Right cardiac atrium (tissue), 5 donors: ENCODE measurements around the gene PNISR. TPM values are rescaled to one million over a fixed set of nuclear protein-coding genes. Genes with fewer than 3 reads are reported as not detected.

Experiments used
- ATAC-seq, 2 donors: fragments of 200-7000 bp; cut with Tn5 transposase; one replicate each; pipeline versions ENCODE4 v1.8.0 to v1.9.1; 2020; ENCODE audit warnings: moderate library complexity in 2 of 2, mild to moderate bottlenecking in 1 of 2
- DNase-seq, 3 donors: peaks; one replicate each; pipeline ENCODE4 v3.0.0-alpha.2; 2020
- H3K27ac ChIP-seq: one replicate; pipeline ENCODE4 v1.5.1; 2013; ENCODE audit warnings: mild to moderate bottlenecking, low read length, control low read depth, moderate library complexity
- H3K27me3 ChIP-seq: one replicate; pipeline ENCODE4 v1.6.1; 2013; ENCODE audit not compliant: control insufficient read depth, insufficient read depth
- H3K4me1 ChIP-seq: one replicate; pipeline ENCODE4 v1.6.1; 2013; ENCODE audit warnings: low read length; ENCODE audit not compliant: control insufficient read depth, insufficient read depth
- H3K4me3 ChIP-seq: one replicate; pipeline ENCODE4 v1.5.1; 2013; ENCODE audit warnings: low read length, control low read depth
- H3K9me3 ChIP-seq: one replicate; pipeline ENCODE4 v1.6.1; 2013; ENCODE audit warnings: low read length; ENCODE audit not compliant: control insufficient read depth
- WGBS: extraction: QIAGEN DNeasy Blood & Tissue Kit; methylation state at CpG from one replicate; pipeline ENCODE4 v1.1.7; 2013; 5-methylcytosine and 5-hydroxymethylcytosine counted together
- intact Hi-C, 4 donors: fragments of 100-400 bp; cut with DNase I; formaldehyde crosslinking; loops; one replicate each; pipeline versions ENCODE4 v1.11.0 to v1.14.0; 2022 to 2023
- polyA plus RNA-seq: library from polyadenylated mRNA; stranded (reverse); fragments of 200-250 nt; gene quantifications from one replicate; pipeline ENCODE4 v1.2.3, GENCODE V29; 2013
- total RNA-seq, 4 donors: library from RNA; stranded (reverse); fragmentation: NEBNext Ultra II Directional; extraction: Animal tissue kit (Norgen Biotek cat#: 25700); gene quantifications; one replicate each; pipeline ENCODE4 v1.2.1, GENCODE V29; 2021
- donor health status: healthy with polysubstance abuse.
- donor health status: DM: no; HTN: yes; CAD: no.
- donor health status: DM: no; HTN: no; CAD: no.
- donor health status: DM: no; HTN: yes; CAD: no; lungs with severe emphysema.
- donor health status: DM: yes; HTN: yes; CAD: no.

The PNISR gene
- total and polyA plus RNA-seq, 5 donors, result 53.9 to 79.2 (median 66.6) TPM

- Histone ChIP-seq H3K4me1 (no peaks in the 10 kb centered on the region), H3K27me3 (peaks cover 4% of the 10 kb centered on the region), H3K4me3 (no peak overlapping the region), H3K27ac (no peak overlapping the region), H3K9me3 (no peaks in the 10 kb centered on the region)
- ATAC-seq, result no peak
- 65% methylated on average over 1 of the region's 1 CpG for WGBS
- intact Hi-C loops, result no loop called here
- DNase-seq, result no peak
Observed at GRCh38 chr6:99359800-99360199, 65.3 kb downstream of the PNISR start.

GRCh38 chr6:99356641-99357040 is 68.5 kb downstream of the PNISR start:
- Histone ChIP-seq H3K9me3 (no peaks in the 10 kb centered on the region), H3K27me3 (peaks cover 4% of the 10 kb centered on the region), H3K4me1 (no peaks in the 10 kb centered on the region), H3K27ac (no peak overlapping the region), H3K4me3 (no peak overlapping the region)
- ATAC-seq (no peak), DNase-seq (no peak)
- intact Hi-C loops, result no loop called here
- 72% methylated on average over 1 of the region's 1 CpG for WGBS

GRCh38 chr6:99354983-99355382 is 70.1 kb downstream of the PNISR start:
- Histone ChIP-seq H3K4me3 (no peak overlapping the region), H3K4me1 (no peaks in the 10 kb centered on the region), H3K27me3 (no peaks in the 10 kb centered on the region), H3K9me3 (no peaks in the 10 kb centered on the region), H3K27ac (no peak overlapping the region)
- intact Hi-C loops, result no loop called here
- DNase-seq (no peak), ATAC-seq (no peak)
- 71% methylated on average over 4 of the region's 4 CpGs for WGBS

- Histone ChIP-seq H3K27me3 (no peaks in the 10 kb centered on the region), H3K4me1 (no peaks in the 10 kb centered on the region), H3K4me3 (no peak overlapping the region), H3K9me3 (no peaks in the 10 kb centered on the region), H3K27ac (no peak overlapping the region)
- 67% methylated on average over 9 of the region's 9 CpGs for WGBS
- intact Hi-C loops, result no loop called here
- ATAC-seq (no peak), DNase-seq (no peak)
Observed at GRCh38 chr6:99353126-99353525, 72.0 kb downstream of the PNISR start.

- Histone ChIP-seq H3K9me3 (no peaks in the 10 kb centered on the region), H3K27ac (no peak overlapping the region), H3K27me3 (peaks cover 2% of the 10 kb centered on the region), H3K4me1 (no peaks in the 10 kb centered on the region), H3K4me3 (no peak overlapping the region)
- WGBS, result 40% methylated on average over 10 of the region's 10 CpGs
- DNase-seq (no peak), ATAC-seq (no peak)
- intact Hi-C loops, result no loop called here
Observed at GRCh38 chr6:99350573-99350972, 74.5 kb downstream of the PNISR start.

GRCh38 chr6:99349171-99350141 is 75.7 kb downstream of the PNISR start, which contains the start of gene FAXC:
FAXC (minus strand) TSS chr6:99349674; CDS start chr6:99349372, 302 bp downstream.
- peaks cover 2% of the 10 kb centered on the region for H3K27me3 ChIP-seq
- DNase-seq, result peak; percentile 17 to 46 (median 39)
- H3K27ac ChIP-seq, result no peak within 1 kb of the TSS
- no peaks in the 10 kb centered on the region for H3K4me1 ChIP-seq
- no peaks in the 10 kb centered on the region for H3K9me3 ChIP-seq
- under 1% methylated on average over 104 of the region's 108 CpGs for WGBS
- intact Hi-C loops, result no loop called here
- peak; percentile 62 to 65 for ATAC-seq
- peak within 1 kb of the TSS; percentile 71 for H3K4me3 ChIP-seq

GRCh38 chr6:99348288-99349170 is 76.6 kb downstream of the PNISR start:
- peaks cover 2% of the 10 kb centered on the region for H3K27me3 ChIP-seq
- no peak overlapping the region for H3K27ac ChIP-seq

More at GRCh38 chr6:99348288-99349170, 76.6 kb downstream of the PNISR start:
- DNase-seq, result no peak
- peak overlapping the region; percentile 71 for H3K4me3 ChIP-seq
- 51% methylated on average over 25 of the region's 25 CpGs for WGBS
- no peaks in the 10 kb centered on the region for H3K9me3 ChIP-seq
- no peak for ATAC-seq
- H3K4me1 ChIP-seq, result no peaks in the 10 kb centered on the region
- intact Hi-C loops, result no loop called here

Other genes starting within 250 kb of the PNISR start
- gene FAXC, start 75.6 kb downstream of the PNISR start, total RNA-seq, result under 1 TPM in 3 of 4 donors, not detected in 1; 0.06 to 0.40 (median 0.21) TPM
- gene FAXC, start 75.6 kb downstream of the PNISR start, polyA plus RNA-seq, result 0.45 TPM
- gene COQ3, start 31.1 kb downstream of the PNISR start, total RNA-seq, result 10 to 100 TPM; 17.9 to 31.4 (median 24.6) TPM
- gene COQ3, start 31.1 kb downstream of the PNISR start, polyA plus RNA-seq, result 39.2 TPM
- 10 to 100 TPM; 10.1 to 12.6 (median 10.6) TPM for gene USP45, start 90.1 kb upstream of the PNISR start, total RNA-seq
- 4.1 TPM for gene USP45, start 90.1 kb upstream of the PNISR start, polyA plus RNA-seq
- 10 to 100 TPM; 19.8 to 28.4 (median 21.8) TPM for gene CCNC, start 143.4 kb upstream of the PNISR start, total RNA-seq
- 17.4 TPM for gene CCNC, start 143.4 kb upstream of the PNISR start, polyA plus RNA-seq
- not detected for gene PRDM13, start 181.5 kb upstream of the PNISR start, total RNA-seq
- not detected for gene PRDM13, start 181.5 kb upstream of the PNISR start, polyA plus RNA-seq